Upper lobe of left lung (tissue), 6 donors: ENCODE results near the gene LSR. TPM values are rescaled to one million over a fixed set of nuclear protein-coding genes. Genes with fewer than 3 reads are reported as not detected.

ENCODE experiments used
- ATAC-seq, 2 donors: fragments of 200-7000 bp; cut with Tn5 transposase; one replicate each; pipeline ENCODE4 v1.9.1; 2022; ENCODE audit warnings: mild to moderate bottlenecking in 2 of 2, moderate library complexity in 2 of 2; ENCODE audit not compliant: low FRiP score in 2 of 2
- DNase-seq, 2 donors: peaks; one replicate each; pipeline ENCODE4 v3.0.0-alpha.2; 2019 to 2020
- H3K27ac ChIP-seq, 4 donors: fragments of 200-600 bp; sonication (generic); one replicate each; pipeline ENCODE4 v1.5.1; 2016 to 2019
- H3K27me3 ChIP-seq, 4 donors: fragments of 200-600 bp; sonication (generic); one replicate each; pipeline ENCODE4 v1.5.1; 2017 to 2019
- H3K36me3 ChIP-seq, 4 donors: fragments of 200-600 bp; sonication (generic); one replicate each; pipeline ENCODE4 v1.5.1; 2016 to 2019
- H3K4me1 ChIP-seq, 4 donors: fragments of 200-600 bp; sonication (generic); one replicate each; pipeline ENCODE4 v1.5.1; 2018 to 2019
- H3K4me3 ChIP-seq, 4 donors: fragments of 200-600 bp; sonication (generic); one replicate each; pipeline ENCODE4 v1.5.1; 2017 to 2019; ENCODE audit warnings: mild to moderate bottlenecking in 2 of 4, moderate library complexity in 1 of 4
- H3K9me3 ChIP-seq, 4 donors: fragments of 200-600 bp; sonication (generic); one replicate each; pipeline ENCODE4 v1.5.1; 2018 to 2019
- CTCF ChIP-seq, 6 experiments: fragments of 450-650 bp in 4 of 6; fragments of 200-600 bp in 2 of 6; sonication (generic) in 2 of 6; IDR thresholded peaks; one replicate each; pipeline ENCODE4 v1.5.1; 2016 to 2019; ENCODE audit warnings: antibody characterized with exemption in 6 of 6
- EP300 ChIP-seq, 4 donors: sonication (generic); formaldehyde crosslinking; IDR thresholded peaks; one replicate each; pipeline ENCODE4 v1.5.1; 2017; ENCODE audit warnings: antibody characterized with exemption in 4 of 4, control low read depth in 2 of 4
- POLR2A ChIP-seq, 4 donors: fragments of 450-650 bp; IDR thresholded peaks; one replicate each; pipeline ENCODE4 v1.5.1; 2016 to 2017; ENCODE audit warnings: antibody characterized with exemption in 4 of 4, mild to moderate bottlenecking in 2 of 4
- POLR2AphosphoS5 ChIP-seq, 2 donors: sonication (generic); formaldehyde crosslinking; IDR thresholded peaks; one replicate each; pipeline ENCODE4 v1.5.1; 2017; ENCODE audit warnings: antibody characterized with exemption in 2 of 2
- WGBS, 2 donors: methylation state at CpG; one replicate each; pipeline ENCODE4 v1.1.5; 2017 to 2018; 5-methylcytosine and 5-hydroxymethylcytosine counted together
- total RNA-seq, 6 donors: library from RNA; depleted of rRNA in 4 of 6; stranded (reverse); fragments of >200 nt in 4 of 6; gene quantifications; one replicate each; pipeline versions ENCODE4 v1.1.0 to v1.2.1, GENCODE V29; 2016 to 2021
- donor health status: DM: no; HTN: no; CAD: no; lungs with moderate emphysema.
- donor health status: DM: no; HTN: yes; CAD: no; lungs with severe emphysema.

LSR gene
- total RNA-seq, 6 donors from 2014 or later: 54.5 to 151 (median 76.5) TPM

- ATAC-seq (no peak), DNase-seq (peak in 1 of 2 donors; percentile 41)
- WGBS, 2 donors: 55 to 73% methylated on average over 4 of the region's 4 CpGs
- peaks cover 0 to 30% (median 13%) of the 10 kb centered on the region in 4 donors for H3K4me1 ChIP-seq
- H3K9me3 ChIP-seq: no peaks in the 10 kb centered on the region
- H3K36me3 ChIP-seq: no peaks in the 10 kb centered on the region
- TF ChIP-seq CTCF (IDR thresholded peaks at IDR 0.05) (no peak), POLR2A (IDR thresholded peaks at IDR 0.05) (no peak), EP300 (IDR thresholded peaks at IDR 0.05) (no peak), POLR2AphosphoS5 (IDR thresholded peaks at IDR 0.05) (no peak)
- H3K27ac ChIP-seq: peak overlapping the region in 2 of 4 donors; percentile 40 to 57
- no peak overlapping the region for H3K4me3 ChIP-seq
- H3K27me3 ChIP-seq: no peaks in the 10 kb centered on the region
Observed at GRCh38 chr19:35223862-35224505, 24.8 kb upstream of the LSR start.

GRCh38 chr19:35224681-35225571 is 23.9 kb upstream of the LSR start:
- TF ChIP-seq CTCF (IDR thresholded peaks at IDR 0.05) (no peak), POLR2A (IDR thresholded peaks at IDR 0.05) (peak in 1 of 4 donors; percentile 31)
- peak overlapping the region in 2 of 4 donors; percentile 40 to 57 for H3K27ac ChIP-seq
- ATAC-seq (peak; percentile 35 to 61), DNase-seq (peak; percentile 80 to 85)
- H3K27me3 ChIP-seq: no peaks in the 10 kb centered on the region
- WGBS, 2 donors: 49 to 69% methylated on average over 12 to 38 of the region's 41 CpGs
- peak overlapping the region in 2 of 4 donors; percentile 6 to 15 for H3K4me3 ChIP-seq
- peaks cover 0 to 29% (median 12%) of the 10 kb centered on the region in 4 donors for H3K4me1 ChIP-seq
- H3K36me3 ChIP-seq: no peaks in the 10 kb centered on the region
- H3K9me3 ChIP-seq: no peaks in the 10 kb centered on the region

GRCh38 chr19:35225951-35226350 is 22.9 kb upstream of the LSR start:
- no peaks in the 10 kb centered on the region for H3K9me3 ChIP-seq
- H3K36me3 ChIP-seq: no peaks in the 10 kb centered on the region
- no peak overlapping the region for H3K27ac ChIP-seq
- DNase-seq (no peak), ATAC-seq (no peak)
- TF ChIP-seq EP300 (IDR thresholded peaks at IDR 0.05) (no peak), CTCF (IDR thresholded peaks at IDR 0.05) (no peak), POLR2A (IDR thresholded peaks at IDR 0.05) (no peak), POLR2AphosphoS5 (IDR thresholded peaks at IDR 0.05) (no peak)
- no peak overlapping the region for H3K4me3 ChIP-seq
- WGBS, 2 donors: 92 to 97% methylated on average over 6 of the region's 6 CpGs
- H3K4me1 ChIP-seq: peaks cover 0 to 18% (median 7%) of the 10 kb centered on the region in 4 donors
- H3K27me3 ChIP-seq: no peaks in the 10 kb centered on the region

- H3K27me3 ChIP-seq: no peaks in the 10 kb centered on the region
- no peak for TF ChIP-seq POLR2AphosphoS5 (IDR thresholded peaks at IDR 0.05)
- no peak for TF ChIP-seq EP300 (IDR thresholded peaks at IDR 0.05)
- TF ChIP-seq CTCF (IDR thresholded peaks at IDR 0.05): no peak
- no peak for TF ChIP-seq POLR2A (IDR thresholded peaks at IDR 0.05)
- peaks cover 0 to 11% (median 7%) of the 10 kb centered on the region in 4 donors for H3K4me1 ChIP-seq
- H3K36me3 ChIP-seq: no peaks in the 10 kb centered on the region
- H3K27ac ChIP-seq: no peak overlapping the region
- DNase-seq (no peak), ATAC-seq (no peak)
- no peaks in the 10 kb centered on the region for H3K9me3 ChIP-seq
- no peak overlapping the region for H3K4me3 ChIP-seq
- WGBS, 2 donors: 87 to 92% methylated on average over 5 of the region's 5 CpGs
Observed at GRCh38 chr19:35226748-35227147, 22.1 kb upstream of the LSR start.
